ENCODE data around the gene ZNF697.

The ZNF697 gene

DNA sequence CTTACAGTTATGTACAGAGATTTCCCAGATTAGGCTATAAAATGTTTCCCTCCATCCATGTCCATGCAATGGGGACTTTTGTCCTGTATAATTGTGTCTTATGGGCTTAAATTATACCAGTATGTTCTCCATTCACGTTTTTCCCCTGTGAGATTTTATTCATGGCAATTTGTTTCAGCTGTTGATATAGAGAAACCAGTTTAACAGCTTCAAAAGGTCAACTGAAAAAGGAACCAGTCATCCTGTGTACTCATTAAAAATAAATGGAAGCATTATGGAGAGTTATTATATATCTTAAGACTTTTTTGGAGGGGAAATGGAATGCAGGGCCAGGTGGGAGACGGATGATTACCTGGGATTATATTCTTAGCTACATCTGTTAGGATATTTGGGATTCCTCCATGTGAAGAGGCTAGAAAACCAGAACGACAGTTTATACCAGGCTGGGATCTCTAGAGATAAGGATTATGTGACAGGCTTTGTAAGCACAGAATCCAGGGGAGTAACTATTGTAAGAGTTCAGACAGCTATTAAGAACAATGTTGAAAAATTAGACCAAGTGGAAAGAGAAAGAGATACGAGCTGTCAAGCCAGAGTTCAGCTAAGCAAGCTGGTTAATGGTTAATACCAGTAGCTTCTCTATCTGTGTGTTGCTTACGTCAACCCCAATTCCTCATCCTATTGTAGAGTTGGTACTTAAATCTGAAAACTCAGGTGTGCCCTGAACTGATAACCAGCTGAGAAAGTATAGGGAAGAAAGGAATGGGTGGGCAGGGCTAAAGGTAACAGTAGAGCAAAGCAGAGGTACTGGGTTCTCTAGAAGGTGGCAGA lies 12.4 kb upstream of the ZNF697 start:
- DNase-seq = no peak

DNA sequence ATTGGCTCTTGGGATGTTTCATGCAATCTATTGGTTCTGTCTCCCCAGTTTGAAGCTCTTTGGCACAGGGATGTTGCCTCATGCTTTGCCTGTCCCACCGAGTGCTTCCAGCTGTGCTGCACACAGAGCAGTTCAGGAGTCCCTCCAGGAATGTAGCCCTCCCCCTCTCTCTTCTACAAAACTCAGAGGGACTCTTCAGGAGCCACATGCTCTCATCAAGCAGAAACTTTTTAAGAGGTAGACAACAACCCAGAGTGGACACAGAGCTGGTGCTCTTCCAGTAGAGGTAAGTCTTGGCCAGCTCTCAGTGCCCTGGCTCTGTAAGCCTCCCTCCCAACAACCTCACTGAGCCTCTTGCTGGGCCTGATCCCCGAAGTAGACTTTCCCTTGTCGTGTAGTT lies 11.6 kb upstream of the ZNF697 start:
- no peak for DNase-seq

DNA sequence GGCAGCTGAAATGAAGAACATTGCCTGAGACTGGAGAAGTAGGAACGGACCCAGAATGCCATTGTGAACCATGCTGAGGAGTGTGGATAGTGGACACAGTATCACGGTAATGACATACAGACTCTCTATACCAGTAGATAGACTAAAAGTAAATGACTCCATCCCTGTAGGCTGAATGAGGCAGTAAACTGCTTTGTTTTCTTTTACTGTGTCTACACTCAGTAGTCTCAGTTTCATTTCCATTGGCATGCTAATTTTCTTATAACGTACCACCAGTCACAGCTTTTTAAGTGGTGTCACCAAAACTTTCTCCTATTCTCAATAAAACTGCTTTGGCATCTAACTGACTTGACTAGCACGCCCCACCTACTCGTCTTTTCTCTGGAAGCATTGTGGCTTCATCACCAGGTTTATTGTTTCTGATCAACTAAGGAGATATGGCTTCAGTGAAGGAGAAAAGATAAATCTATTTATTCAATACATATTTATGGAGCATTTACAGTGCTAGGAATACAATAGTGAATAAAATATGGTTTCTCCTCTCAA lies 8.4 kb upstream of the ZNF697 start:
- DNase-seq = no peak

DNA sequence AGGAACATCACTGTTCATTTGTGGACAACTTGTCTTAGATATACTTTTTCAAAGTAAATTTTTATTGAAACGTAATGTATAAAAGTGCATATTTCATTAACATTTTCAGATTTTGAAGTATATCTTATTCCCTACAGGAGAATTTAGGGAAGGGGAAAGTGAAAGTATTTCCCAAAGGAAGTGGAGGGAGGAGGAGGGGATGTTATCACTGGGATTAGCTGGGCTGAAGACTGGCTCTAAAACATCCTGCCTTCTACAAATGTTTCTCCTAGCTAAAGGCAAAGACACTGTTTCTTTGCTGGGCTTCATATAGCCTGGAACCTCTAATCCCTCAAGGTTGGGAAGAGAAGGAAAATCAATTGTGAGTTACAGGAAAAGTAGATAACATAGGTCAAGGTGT lies 7.1 kb upstream of the ZNF697 start:
- no peak for DNase-seq

DNA sequence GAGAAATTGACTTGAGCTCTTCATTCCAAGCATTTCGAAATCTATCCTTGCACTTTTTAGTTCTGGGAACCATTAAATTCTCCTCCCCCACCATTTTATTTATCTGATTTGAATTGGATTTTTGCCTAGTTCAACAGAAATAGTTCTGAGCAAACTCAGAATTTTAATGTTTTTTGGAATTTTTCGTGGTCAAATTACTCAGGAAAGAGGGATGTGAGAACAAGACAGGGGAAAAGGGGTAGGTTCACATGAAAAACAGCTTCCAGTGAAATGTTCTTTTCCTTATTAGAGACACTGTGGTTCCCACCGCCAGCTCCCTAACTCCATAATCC lies 5.7 kb upstream of the ZNF697 start:
- no peak for DNase-seq

DNA sequence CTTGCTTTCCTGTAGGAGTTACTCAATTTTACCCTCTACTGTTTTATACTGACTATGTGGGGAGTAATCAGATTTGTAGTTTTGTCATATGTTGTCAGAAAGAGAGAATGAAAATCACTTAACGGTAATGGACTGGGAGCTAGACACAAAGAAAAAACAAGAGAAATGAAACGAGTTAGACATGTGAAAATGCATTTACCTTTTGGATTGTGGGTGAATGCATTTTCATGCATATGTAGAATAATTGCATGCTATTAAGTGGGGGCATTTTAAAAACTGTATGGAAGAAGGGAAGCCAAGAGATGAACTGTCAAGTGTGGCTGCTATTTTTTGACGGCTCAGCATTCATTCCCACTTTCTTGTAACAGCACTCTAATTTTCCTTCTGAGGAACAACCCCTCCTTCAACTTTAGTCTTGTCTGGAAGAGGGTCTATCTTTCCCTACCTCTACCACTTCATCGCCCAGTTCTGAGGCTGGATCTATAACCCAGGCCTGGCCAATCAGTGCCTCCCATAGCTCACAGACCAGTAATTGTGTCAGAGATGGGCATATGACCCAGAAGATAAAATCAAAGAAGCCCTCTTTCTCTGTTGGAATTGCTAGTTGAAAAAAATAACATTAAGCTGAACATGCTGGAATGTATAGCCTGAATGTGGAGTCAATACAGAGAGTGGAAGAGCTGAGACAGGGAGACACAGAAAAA lies 5.2 kb upstream of the ZNF697 start:
- DNase-seq = no peak

DNA sequence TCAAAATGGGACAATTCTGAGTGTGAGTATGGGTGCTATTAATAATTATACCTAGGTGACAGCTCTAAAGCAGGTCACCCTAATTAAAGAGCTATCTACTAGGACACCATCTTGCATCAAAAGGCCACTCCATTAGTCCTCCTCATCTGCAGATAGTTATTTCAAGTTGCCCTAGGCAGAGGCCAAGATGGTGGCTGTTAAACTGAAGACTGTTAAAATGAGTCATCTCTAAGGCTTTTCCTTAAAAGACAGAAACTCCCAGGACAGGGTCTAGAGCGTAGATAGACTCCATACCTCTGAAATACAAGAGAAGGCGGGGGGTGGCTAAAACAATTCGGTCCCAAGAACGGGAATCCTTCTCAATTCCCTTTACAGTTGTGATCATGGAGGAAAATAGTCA lies 4.5 kb upstream of the ZNF697 start:
- DNase-seq = no peak

DNA sequence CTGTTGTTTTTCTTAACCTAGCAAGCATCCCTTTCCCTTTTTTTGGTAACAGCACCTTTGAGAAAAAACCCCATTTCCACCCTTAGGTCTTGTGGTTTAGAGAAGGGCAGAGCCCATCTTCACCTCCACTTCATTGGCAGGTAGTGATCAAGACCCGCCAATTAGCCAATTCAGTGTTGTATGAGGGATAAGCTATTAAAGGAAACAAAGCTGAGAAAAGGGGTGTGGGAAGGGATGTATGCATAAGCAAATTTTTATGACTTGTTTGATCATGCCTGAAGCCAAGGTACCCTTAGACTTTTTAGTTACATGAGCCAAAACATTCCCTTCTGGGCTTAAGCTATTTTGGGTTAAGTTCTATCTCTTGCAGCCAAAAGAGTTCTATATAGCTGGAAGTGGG lies 3.6 kb upstream of the ZNF697 start:
- no peak for DNase-seq

DNA sequence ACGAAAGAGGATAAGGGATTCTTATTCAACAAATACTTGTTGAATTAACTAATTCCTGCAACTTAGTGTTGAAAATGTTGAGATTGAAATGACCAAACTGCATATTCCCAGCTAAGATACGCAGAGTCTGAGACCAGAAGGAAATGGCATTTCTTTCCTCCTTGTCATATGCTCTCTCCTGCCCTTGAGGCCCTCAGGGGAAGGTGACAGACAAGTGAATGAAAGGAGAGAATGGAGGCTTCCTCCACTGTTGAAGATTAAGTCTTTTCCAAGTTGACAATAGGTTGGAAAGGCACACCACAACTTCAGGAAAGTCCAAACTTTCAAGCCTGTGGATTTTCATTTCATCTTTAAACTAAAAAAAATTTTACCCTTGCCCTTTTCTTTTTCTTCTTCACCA lies 3.1 kb upstream of the ZNF697 start:
- no peak for DNase-seq

DNA sequence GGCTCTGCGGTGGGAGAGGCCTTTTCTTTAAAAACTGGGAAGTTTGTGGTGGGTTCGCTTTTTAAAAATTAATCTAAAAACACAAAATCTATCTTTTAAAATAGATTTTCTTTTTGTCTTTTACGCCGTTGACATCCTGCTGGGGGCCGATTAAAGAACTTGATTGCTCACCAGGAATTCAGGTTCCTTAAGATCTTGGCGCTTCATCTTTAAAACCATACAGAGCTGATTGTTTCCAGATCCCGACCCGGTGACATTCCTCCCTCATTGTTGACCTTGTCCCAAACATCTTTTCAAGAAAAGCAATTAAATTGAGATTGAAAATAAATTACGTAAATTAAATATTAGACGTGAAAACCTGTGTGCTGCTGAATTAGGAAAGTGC lies 546 bp upstream of the ZNF697 start:
- no peak for DNase-seq

DNA sequence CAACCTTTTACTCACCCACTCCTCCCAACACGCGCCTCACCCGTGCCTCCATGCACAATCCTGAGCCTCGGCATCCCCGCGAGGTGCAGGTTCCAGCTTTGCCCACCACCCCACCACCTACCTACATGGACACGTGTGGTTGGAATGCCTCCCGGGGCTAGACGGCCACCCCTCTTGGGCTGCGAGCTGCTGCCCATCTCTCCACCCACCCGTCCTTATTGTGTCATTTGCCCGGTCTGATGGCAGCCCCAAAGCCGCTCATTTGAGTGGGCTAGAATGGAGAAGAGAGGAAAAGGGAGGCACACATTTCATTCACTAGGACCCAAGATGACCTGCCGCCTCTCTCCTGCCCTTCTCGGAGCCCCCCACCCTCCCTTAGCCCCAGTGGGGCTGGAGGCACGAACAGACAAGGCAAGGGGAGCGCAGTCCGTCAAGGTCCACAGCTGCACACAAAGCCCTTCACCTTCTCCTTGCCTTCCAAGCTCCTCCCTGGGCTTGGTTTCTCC lies 785 bp downstream of the ZNF697 start:
- no peak for DNase-seq

DNA sequence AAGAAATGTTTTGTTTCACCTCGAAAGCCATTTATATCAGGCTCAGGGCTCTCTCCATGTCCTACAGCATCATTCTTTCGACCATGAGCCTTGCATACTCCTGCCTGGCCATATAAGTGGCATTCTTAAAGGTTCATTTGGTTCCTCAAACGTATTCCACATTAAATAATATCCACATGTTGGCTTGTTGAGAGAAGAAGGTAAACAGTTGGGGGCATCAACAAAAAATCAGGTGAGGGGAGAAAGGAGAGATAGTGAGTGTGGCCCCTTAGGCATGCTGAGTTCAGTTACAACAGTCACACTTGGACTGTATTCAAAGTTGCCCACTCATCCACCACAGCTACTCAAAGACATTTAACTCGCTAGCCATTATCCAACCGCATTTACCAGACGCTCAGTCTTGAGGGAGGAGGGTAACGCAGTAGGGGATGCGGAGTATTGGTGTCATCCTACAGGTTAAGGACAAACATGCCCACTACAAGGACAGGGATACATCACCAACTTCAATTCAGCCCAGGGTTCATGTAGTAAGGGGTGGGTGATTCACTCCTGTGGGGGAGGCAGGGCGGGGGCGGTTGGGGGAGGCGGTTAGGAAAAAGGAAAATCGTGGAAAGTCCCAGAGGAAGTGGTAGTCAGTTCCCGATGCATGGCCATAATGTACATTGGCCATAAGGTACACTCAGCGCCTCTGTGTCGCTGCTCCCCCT lies 1.4 kb downstream of the ZNF697 start:
- DNase-seq = no peak

DNA sequence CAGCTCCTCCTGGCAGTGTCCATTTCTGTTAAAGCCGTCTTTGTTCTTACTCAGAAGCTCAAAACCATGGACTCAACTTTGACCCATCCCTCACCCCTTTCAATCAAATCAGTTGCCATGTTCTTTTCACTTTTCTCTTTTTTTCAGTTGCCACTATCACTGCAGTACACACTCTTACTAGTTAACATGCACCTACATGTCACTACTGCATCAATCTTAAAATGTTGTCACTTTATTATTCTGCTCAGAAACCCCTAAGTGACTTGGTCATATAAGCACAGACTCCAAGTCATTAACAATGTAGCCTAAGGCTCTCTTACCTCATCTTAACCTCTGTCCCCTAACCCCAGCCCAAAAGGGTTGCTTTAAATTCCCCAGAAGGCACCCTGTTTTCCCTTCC lies 9.0 kb downstream of the ZNF697 start:
- DNase-seq = no peak

DNA sequence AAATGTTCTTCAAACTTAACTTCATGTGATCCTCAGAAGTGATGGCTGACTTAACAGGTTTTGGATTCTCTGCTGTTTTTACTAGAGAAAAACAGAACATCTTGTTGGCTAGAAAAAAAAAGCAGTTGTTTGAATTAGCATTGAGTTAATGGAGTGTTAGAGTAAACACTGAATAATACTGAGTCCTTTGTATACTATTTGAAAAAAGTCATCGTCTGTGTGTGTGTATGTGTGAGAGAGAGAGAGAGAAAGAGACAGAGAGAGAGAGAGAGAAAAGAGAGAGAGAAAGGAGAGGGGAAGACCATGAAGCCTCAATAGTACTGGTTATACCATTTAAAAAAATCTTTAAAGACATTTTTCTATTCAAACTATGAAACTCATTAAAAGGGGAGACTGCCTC lies 10.4 kb downstream of the ZNF697 start:
- DNase-seq = no peak

DNA sequence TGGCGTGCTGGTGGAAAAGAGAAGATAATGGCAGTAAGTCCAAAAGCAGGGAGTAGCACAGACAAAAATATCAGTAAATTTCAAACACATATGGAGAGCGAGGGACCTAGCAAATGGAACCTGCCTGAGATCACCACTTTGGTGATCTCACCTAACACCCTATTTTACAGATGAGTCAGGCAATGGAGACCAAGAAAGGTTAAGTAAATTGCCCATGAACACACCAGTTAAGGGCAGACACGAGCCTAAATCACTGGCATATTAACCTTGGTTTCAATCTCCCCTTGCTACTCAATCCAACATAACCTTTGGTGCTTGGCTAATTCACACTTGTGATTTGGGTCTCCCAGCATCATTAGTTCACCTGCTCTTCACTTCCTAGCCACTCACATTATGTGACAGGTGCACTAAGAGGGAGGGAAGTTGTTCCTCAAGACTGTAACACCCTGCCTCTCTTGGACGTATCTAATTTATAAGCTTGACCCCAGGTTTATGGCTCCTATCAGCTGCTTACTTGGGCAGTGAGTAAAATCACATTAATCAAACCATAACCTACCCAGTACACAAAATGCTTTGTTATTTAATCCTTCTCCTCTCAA lies 11.5 kb downstream of the ZNF697 start:
- no peak for DNase-seq

DNA sequence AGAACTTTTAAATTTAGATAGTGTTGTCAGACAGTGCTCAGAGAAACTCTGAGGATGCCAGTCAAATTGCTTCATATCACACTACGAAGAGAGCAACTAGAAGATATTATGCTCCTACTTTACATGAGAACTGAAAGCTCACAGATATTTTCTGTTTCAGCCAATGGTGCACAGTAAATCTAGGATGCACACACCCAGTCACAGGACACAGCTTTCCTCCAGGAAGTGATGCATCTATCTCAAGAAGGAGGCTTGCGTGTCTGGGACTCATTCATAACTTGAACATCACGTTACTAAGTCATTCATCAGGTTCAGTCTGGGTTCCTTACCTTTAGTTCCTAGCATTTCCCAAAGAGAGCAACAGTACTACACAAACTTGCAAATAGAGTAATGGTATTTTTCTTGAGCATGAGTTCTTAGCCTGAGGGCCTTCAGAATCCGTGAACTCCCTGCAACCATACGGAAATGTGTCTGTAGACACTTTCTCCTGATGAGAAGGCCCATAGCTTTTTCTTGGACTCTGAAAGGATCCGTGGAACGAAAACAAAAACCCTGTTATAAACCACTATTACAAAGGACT lies 12.2 kb downstream of the ZNF697 start:
- no peak for DNase-seq

DNA sequence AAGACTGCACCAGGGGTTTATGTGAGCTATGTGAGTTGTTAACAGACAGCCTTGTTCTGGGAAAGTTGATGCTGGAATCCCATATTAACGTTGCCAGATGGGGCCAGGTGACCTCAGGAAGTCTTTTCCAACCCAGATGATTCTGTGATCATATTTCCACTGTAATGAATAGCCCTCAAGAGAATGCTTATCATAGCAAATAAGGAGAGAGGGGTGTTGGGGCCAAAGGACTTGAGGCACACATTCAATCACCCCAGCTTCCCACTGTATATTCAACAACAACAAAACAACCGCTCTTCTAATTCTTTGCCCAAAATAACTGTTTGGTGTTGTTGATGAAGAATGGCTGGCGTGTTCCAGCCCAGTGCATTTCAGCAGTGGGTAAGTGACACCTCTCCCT lies 14.1 kb downstream of the ZNF697 start:
- no peak for DNase-seq

DNA sequence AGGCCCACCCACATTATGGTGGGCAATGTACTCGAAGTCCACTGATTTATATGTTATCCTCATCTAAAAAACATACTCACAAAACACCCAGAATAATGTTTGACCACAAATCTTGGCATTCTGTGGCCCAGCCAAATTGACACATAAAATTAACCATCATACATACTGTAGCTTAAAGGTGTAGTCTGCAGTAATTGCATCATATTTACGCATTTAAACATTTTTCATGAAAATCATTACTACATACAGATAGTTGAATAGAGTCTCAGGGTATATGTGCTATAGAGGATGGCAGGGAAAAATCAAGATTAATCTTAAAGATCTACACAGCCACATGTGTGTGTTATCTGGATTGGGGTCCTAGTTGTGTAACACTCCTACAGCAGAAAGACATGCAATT lies 14.5 kb downstream of the ZNF697 start:
- DNase-seq = no peak

DNA sequence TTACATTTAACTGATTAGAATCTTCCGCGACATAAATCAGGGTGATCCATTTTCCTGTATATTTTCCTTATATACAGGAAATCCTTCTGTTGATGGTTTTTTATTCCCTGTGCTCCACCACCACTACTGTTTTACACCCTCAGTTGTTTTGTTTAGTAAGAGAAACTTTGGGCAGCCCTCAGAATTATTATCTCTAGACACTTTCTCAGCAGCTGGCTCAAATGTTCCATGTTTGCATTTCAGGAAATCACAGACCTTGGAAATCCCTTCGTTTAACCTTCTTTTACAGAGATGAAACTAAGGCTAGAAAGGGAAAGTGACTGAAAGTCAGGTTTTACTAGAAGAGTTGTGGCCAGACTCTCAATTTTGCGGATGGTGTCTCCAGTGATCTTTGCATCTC lies 15.2 kb downstream of the ZNF697 start:
- no peak for DNase-seq

DNA sequence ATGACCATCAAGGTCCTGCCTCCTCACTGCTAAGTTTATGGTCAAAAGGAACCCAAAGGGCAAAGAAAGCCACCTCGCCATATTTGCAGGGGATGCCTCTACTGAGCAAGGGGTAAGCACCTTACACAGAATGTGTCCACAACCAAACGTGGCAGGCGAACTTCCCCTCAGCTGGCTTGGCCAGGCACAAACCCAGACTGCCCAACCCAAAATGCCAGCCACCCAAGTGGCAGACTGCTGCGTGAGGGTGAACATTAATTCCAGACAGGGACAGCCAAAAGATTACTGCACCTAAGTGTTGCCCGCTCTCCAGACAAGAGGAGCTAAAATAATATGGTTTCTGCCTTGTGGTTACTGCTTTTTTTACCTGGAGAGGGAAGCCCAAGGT lies 16.0 kb downstream of the ZNF697 start:
- no peak for DNase-seq

DNA sequence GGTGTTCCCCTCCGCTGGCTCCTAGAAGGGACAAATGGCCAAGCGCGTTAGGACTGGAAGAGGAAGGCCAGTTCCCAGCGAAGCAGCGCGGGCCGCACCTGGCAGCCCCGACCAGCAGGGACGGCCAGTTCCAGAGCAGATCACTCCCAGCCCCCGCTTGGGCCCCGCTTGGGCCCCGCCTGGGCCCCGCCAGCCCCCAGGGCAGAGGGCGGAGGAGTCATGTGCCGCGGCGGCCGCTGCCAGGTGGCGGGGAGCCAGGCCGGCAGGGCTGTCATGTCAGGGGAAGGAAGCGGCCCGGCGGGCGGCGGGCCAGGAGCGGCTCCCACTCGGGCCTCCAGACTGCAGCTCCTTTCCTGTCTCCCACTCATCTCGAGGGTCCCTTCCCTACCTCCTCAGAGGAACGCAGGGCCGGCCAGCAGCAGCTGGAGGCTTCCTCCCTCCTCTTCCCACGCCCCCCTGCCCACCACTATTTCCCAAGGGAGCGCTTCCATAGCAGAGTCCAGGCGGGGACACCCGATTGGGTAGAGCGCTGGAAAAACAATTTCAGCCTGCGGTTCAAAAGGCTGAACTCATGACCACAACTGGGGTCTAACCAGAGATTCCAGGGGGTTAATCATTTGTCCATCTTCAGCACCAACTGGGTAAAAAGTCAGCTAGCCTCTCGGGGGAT lies 16.5 kb downstream of the ZNF697 start:
- DNase-seq = no peak

DNA sequence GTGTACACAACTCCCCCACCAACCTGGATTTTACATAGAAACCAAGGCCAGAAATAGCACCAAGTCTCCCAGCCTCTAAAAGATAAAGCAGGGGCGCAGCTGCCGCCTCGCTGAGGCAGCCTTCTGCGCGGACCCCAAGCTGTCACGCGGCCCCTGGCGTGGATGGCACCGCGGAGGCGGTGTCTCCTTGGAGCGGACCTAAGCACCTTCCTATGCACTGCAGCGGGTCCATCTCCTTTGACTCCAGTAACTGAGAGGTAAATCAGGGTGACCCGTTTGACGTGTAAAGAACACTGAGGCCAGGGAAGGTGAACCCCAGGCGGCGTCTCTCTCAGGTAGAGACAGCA lies 17.0 kb downstream of the ZNF697 start:
- no peak for DNase-seq

DNA sequence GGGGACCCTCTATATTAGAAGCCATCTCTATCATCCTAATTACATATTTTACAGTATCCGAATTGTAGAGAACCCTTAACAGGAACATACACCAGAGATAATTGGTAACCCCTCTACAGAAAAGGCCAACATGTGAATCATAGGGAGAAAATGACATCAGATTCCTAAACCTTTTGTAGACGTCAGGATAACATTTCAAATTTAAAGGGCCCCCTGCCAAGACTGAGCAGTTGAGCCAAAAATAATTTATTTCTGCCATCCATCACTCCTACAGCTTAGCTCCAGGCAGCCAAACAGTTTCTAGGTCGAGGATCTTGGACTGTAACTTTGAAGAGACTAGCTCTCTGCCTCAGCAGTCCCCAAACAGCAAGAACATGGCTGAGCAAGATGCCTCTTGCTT lies 21.2 kb downstream of the ZNF697 start:
- DNase-seq = no peak

All from CD4-positive, alpha-beta T cell treated with Interleukin-17A for 1 hour (primary cell).